GM19240 (cell line): ENCODE measurements around the gene RAD9A.
"Not testable (repeated sequence)": the region's sequence is repeated elsewhere in the genome, so short reads cannot be mapped to it uniquely, and the experiment has no call there.

Experiments used
- DNase-seq: peaks from one replicate; pipeline ENCODE4 v3.0.0; 2011; ENCODE audit warnings: low spot score; ENCODE audit not compliant: insufficient read length

Gene RAD9A

DNA sequence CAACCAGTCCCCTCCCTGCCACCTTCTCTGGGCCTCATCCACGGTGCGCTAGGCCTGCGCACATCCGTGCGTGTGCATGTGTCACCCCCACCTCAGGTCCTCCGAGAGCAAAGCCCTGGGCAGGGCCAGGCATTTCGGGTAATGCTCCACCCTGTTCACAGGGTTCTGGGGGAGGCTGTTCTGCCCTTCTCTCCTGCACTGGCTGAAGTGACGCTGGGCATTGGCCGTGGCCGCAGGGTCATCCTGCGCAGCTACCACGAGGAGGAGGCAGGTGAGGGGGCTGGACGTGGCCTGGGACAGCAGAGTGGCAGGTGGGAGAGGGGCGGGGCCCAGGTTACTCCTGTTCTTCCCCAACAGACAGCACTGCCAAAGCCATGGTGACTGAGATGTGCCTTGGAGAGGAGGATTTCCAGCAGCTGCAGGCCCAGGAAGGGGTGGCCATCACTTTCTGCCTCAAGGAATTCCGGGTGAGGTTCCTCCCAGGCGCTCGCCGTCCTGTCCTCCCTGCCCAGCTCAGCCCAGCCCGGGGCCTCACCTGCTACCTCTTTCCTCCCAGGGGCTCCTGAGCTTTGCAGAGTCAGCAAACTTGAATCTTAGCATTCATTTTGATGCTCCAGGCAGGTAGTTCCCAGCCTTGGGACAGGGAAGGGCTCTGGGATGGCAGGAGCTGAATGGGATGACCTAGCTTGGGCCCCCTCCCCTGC, 3.9 kb downstream of the RAD9A start:
- DNase-seq, result no peak

- no peak for DNase-seq
Observed at GRCh38 chr11:67396259-67396581, 4.4 kb downstream of the RAD9A start.

GRCh38 chr11:67396587-67397389, 5.0 kb downstream of the RAD9A start:
- no peak for DNase-seq

GRCh38 chr11:67397536-67397935, 5.8 kb downstream of the RAD9A start:
- no peak for DNase-seq

GRCh38 chr11:67397986-67398660, 6.3 kb downstream of the RAD9A start:
- DNase-seq, result no peak

GRCh38 chr11:67398661-67399563, 7.1 kb downstream of the RAD9A start:
- no peak for DNase-seq

- DNase-seq, result no peak
Observed at GRCh38 chr11:67400251-67400941, 8.6 kb downstream of the RAD9A start.

GRCh38 chr11:67400942-67401494, 9.2 kb downstream of the RAD9A start:
- no peak for DNase-seq

DNA sequence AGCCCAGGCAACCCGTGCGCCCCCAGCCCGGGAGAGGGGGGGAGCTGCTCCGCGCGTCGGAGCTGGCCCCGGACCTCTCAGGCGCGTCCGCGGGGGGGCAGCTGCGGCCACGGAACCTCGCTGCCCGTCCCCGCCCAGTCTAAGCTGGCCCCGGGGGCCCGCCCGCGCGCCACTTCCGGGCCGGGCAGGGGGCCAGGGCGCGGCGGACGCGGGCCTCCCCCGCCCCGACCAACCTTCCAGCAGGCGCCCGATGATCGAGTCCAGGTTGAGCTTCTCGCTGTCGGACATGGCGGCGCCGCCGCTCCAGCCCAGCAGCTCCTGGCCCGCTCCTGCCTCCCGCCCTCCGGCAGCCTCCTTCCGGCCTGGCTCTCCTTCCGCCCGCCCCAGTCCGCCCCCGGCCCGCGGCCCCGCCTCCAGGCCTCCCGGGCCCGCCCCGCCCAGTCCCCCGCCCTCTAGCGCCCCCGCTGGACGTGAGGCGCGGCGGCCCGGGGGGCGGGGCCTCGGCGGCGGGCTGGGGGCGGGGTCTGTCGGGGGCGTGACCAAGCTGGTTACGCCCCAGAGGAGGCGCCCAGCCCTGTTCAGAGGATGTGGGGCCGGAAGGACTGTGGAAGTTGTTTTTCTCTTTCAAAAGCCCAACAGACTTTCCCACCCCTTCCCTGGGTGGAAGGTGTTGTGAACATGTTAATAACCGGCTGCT, 9.9 kb downstream of the RAD9A start, which contains the start of gene PPP1CA:
Gene PPP1CA, minus strand, starts transcription at position 364 of the 697 bp plus-strand sequence. Its CDS starts 76 bp downstream, at position 288.
- DNase-seq, result peak; percentile 89

GRCh38 chr11:67402192-67402839, 10.5 kb downstream of the RAD9A start:
- not testable (repeated sequence) for DNase-seq

DNA sequence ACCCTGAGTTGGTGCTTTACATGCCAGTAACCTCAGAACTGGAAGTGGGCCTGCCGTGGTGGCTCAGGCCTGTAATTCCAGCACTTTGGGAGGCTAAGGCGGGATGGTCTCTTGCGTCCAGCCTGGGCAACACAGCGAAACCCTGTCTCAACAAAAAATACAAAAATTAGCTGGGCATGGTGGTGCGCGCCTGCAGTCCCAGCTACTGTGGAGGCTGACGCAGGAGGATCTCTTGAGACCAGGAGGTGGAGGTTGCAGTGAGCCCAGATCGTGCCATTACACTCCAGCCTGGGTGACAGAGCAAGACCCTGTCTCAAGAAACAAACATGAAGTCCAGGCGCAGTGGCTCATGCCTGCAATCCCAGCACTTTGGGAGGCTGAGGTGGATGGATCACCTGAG, 11.3 kb downstream of the RAD9A start:
- not testable (repeated sequence) for DNase-seq

DNA sequence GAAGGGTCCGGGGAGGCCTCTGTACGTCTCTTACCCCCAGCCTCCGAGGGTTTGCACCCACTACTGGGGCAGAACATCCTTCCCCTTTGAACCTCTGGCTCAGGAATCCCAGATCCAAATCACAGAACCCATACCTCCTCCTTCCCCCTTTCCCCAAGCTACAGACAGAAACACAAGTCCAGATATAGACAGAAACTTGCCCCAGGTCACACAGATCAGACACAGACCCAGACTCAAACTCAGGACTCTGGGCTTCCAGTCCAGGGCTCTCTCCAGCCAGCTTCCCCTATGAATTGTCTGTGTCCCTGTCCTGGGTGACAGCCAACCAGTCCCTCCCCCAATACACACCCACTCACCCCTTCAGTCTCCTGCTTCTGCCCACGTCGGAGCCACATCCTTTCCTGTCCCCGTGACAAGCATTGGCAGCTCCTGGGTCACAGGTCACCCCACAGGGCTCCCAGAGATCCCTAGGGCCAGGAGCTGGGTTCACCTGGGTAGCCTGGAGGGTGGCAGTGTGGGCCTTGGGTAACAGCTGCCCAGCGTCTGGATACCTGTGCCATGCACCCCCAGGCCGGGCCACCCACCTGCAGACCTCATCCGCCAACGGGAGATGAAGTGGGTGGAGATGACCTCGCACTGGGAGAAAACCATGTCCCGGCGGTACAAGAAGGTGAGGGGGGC, 12.9 kb downstream of the RAD9A start:
- no peak for DNase-seq

DNA sequence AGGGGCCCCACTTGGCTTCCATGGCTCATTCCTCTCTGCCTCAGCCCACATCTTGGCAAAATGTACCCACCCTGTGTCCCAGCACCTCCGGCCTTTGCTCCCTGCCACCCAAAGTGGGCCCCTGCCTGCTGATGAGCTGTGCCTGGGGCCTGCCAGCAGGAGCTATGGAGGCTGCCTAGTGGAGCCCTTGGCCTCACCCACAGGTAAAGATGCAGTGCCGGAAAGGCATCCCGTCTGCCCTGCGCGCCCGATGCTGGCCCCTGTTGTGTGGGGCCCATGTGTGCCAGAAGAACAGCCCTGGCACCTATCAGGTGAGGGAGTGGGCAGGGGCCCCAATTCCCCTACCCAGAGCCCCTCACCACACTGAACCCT, 13.4 kb downstream of the RAD9A start:
- no peak for DNase-seq

- DNase-seq, result no peak
Observed at GRCh38 chr11:67405688-67406339, 14.0 kb downstream of the RAD9A start.

- no peak for DNase-seq
Observed at GRCh38 chr11:67406420-67406968, 14.7 kb downstream of the RAD9A start.

GRCh38 chr11:67406969-67407687, 15.3 kb downstream of the RAD9A start:
- no peak for DNase-seq

- no peak for DNase-seq
Observed at GRCh38 chr11:67407688-67408163, 15.9 kb downstream of the RAD9A start.
